HepG2 (cell line): ENCODE results near the gene DNM3. TPM values are rescaled to one million over a fixed set of nuclear protein-coding genes. Genes with fewer than 3 reads are reported as not detected.

ENCODE experiments used
- ATAC-seq: fragments of 200-7000 bp; cut with Tn5 transposase; 3 replicates; pipeline ENCODE4 v1.9.1; 2020; ENCODE audit warnings: mild to moderate bottlenecking, moderate library complexity
- BruUV-seq: library from RNA; stranded (reverse); fragments of 400-500 nt; replicated peaks from 2 replicates; lab custom pipeline; 2021; lab: Mats Ljungman, UMichigan
- CTCF ChIA-PET: fragments of 300-600 bp; formaldehyde crosslinking; extraction: SDS; loops from one replicate; lab custom pipeline; 2021; ENCODE audit warnings: low total read pairs, inconsistent platforms, low intra/inter-chr PET ratio; lab: Yijun Ruan, JAX
- POLR2A ChIA-PET: fragments of 350-600 bp; sonication (Branson Sonifier 250); formaldehyde crosslinking; loops from one replicate; lab custom pipeline; 2020; ENCODE audit warnings: antibody characterized with exemption, inconsistent platforms; lab: Yijun Ruan, JAX
- DNase-seq: peaks from one replicate; pipeline ENCODE4 v3.0.0-alpha.2; 2015; ENCODE audit warnings: low spot score
- FAIRE-seq: peaks from 3 replicates; lab custom pipeline; 2011; peaks lifted over from hg19 to GRCh38; lab: Jason Lieb, UNC
- H2AFZ ChIP-seq: one replicate; pipeline ENCODE4 v1.6.1; 2011; ENCODE audit warnings: low read length, inconsistent platforms
- H3K27ac ChIP-seq: fragments of 300-600 bp; 3 replicates; pipeline ENCODE4 v1.8.0; 2011; ENCODE audit warnings: mixed run types, mild to moderate bottlenecking, mixed read lengths, low read length, inconsistent platforms; ENCODE audit not compliant: insufficient read depth; ENCODE audit errors: extremely low read length
- H3K27me3 ChIP-seq, 2 experiments: fragments of 200-600 bp in 1 of 2; 2 replicates in 1 of 2; 3 replicates in 1 of 2; pipeline versions ENCODE4 v1.6.0 to v1.8.0; 2011; ENCODE audit warnings: low read length in 2 of 2, mild to moderate bottlenecking in 2 of 2, moderate library complexity in 2 of 2, inconsistent platforms in 1 of 2; ENCODE audit not compliant: insufficient read depth in 2 of 2, control insufficient read depth in 1 of 2
- H3K36me3 ChIP-seq, 2 experiments: fragments of 200-600 bp in 1 of 2; replicated peaks in 1 of 2; 2 replicates in 1 of 2; 3 replicates in 1 of 2; pipeline versions ENCODE4 v1.5.1 to v1.8.0; 2011; ENCODE audit warnings: low read length in 2 of 2, inconsistent platforms in 1 of 2; ENCODE audit not compliant: insufficient read depth in 2 of 2, control insufficient read depth in 1 of 2
- H3K4me1 ChIP-seq: 2 replicates; pipeline ENCODE4 v1.5.1; 2012; ENCODE audit warnings: low read length, inconsistent platforms; ENCODE audit not compliant: insufficient read depth
- H3K4me2 ChIP-seq: 2 replicates; pipeline ENCODE4 v1.6.0; 2011; ENCODE audit warnings: low read depth, low read length, inconsistent platforms
- H3K4me3 ChIP-seq, 3 experiments: fragments of 200-600 bp in 1 of 3; sonication (generic), shearing (Covaris generic) in 1 of 3; replicated peaks in 1 of 3; 2 replicates each; pipeline ENCODE4 v1.5.1; 2011 to 2016; ENCODE audit warnings: low read length in 3 of 3, inconsistent platforms in 2 of 3, low read depth in 2 of 3, mild to moderate bottlenecking in 2 of 3, control low read depth in 1 of 3, mixed read lengths in 1 of 3; ENCODE audit not compliant: insufficient read depth in 1 of 3
- H3K79me2 ChIP-seq: one replicate; pipeline ENCODE4 v1.6.1; 2011; ENCODE audit warnings: low read length, inconsistent platforms; ENCODE audit not compliant: insufficient read depth
- H3K9ac ChIP-seq: 2 replicates; pipeline ENCODE4 v1.6.0; 2011; ENCODE audit warnings: mild to moderate bottlenecking, low read depth, low read length, inconsistent platforms; ENCODE audit not compliant: insufficient read depth
- H3K9me3 ChIP-seq: 2 replicates; pipeline ENCODE4 v1.5.1; 2012; ENCODE audit warnings: mild to moderate bottlenecking, low read length
- H4K20me1 ChIP-seq: 2 replicates; pipeline ENCODE4 v1.6.0; 2011; ENCODE audit warnings: inconsistent platforms, mild to moderate bottlenecking, low read length, moderate library complexity; ENCODE audit not compliant: insufficient read depth
- ATF2 ChIP-seq: sonication (generic); formaldehyde crosslinking; IDR thresholded peaks from 2 replicates; pipeline ENCODE4 v1.4.0; 2020; ENCODE audit warnings: missing genetic modification reagents
- CENPT ChIP-seq: sonication (generic); formaldehyde crosslinking; IDR thresholded peaks from 2 replicates; pipeline ENCODE4 v1.8.0; 2022; ENCODE audit warnings: low read depth, mild to moderate bottlenecking, moderate library complexity, missing genetic modification reagents
- MAFF ChIP-seq: IDR thresholded peaks from 2 replicates; pipeline ENCODE4 v1.6.1; 2011; ENCODE audit warnings: low read depth, low read length, improper control_type of control experiment
- NFE2 ChIP-seq: sonication (generic); formaldehyde crosslinking; IDR thresholded peaks from 2 replicates; pipeline ENCODE4 v1.4.0; 2020; ENCODE audit warnings: missing genetic modification reagents
- RARA ChIP-seq: IDR thresholded peaks from 2 replicates; pipeline ENCODE4 v1.6.1; 2016; ENCODE audit warnings: missing genetic modification reagents, missing compliant biosample characterization
- SIX4 ChIP-seq: sonication (generic); formaldehyde crosslinking; IDR thresholded peaks from 2 replicates; pipeline ENCODE4 v1.4.0; 2020; ENCODE audit warnings: missing genetic modification reagents
- THYN1 ChIP-seq: sonication (generic); formaldehyde crosslinking; IDR thresholded peaks from 2 replicates; pipeline ENCODE4 v1.8.1; 2023; ENCODE audit warnings: low read depth, mild to moderate bottlenecking, moderate library complexity, missing genetic modification reagents, borderline replicate concordance
- ZBED4 ChIP-seq: sonication (generic); formaldehyde crosslinking; IDR thresholded peaks from 2 replicates; pipeline ENCODE4 v1.4.0; 2020; ENCODE audit warnings: missing genetic modification reagents, borderline replicate concordance
- ZEB1 ChIP-seq: IDR thresholded peaks from 2 replicates; pipeline ENCODE4 v1.6.1; 2012; ENCODE audit warnings: mild to moderate bottlenecking, low read depth, inconsistent platforms; ENCODE audit not compliant: insufficient replicate concordance
- ZNF143 ChIP-seq: sonication (generic); formaldehyde crosslinking; IDR thresholded peaks from 2 replicates; pipeline ENCODE4 v1.4.0; 2020; ENCODE audit warnings: missing genetic modification reagents
- ZNF296 ChIP-seq: sonication (generic); formaldehyde crosslinking; conservative IDR thresholded peaks from 2 replicates; pipeline ENCODE4 v1.5.0; 2020; ENCODE audit warnings: mild to moderate bottlenecking, missing genetic modification reagents
- ZNF34 ChIP-seq: sonication (generic); formaldehyde crosslinking; IDR thresholded peaks from 2 replicates; pipeline ENCODE4 v1.4.0; 2020; ENCODE audit warnings: mild to moderate bottlenecking, missing genetic modification reagents, borderline replicate concordance
- ZNF512B ChIP-seq: sonication (generic); formaldehyde crosslinking; IDR thresholded peaks from 2 replicates; pipeline ENCODE4 v1.5.1; 2020; ENCODE audit warnings: missing genetic modification reagents, mild to moderate bottlenecking, borderline replicate concordance
- ZNF616 ChIP-seq: sonication (generic); formaldehyde crosslinking; IDR thresholded peaks from 2 replicates; pipeline ENCODE4 v1.5.0; 2020; ENCODE audit warnings: low read depth, mild to moderate bottlenecking, missing genetic modification reagents
- ZNF703 ChIP-seq: sonication (generic); formaldehyde crosslinking; IDR thresholded peaks from 2 replicates; pipeline ENCODE4 v1.5.1; 2020; ENCODE audit warnings: missing genetic modification reagents, mild to moderate bottlenecking, moderate library complexity, borderline replicate concordance
- WGBS: methylation state at CpG from one replicate; pipeline ENCODE4 v1.1.6; 2017; ENCODE audit warnings: low lambda C conversion rate; 5-methylcytosine and 5-hydroxymethylcytosine counted together
- in situ Hi-C: cut with HindIII; loops from 2 replicates; pipeline ENCODE4 v1.10.0; 2017; ENCODE audit warnings: low pct_unique_long_range_greater_than_20kb; ENCODE audit not compliant: extremely low pct_ligation_motif_present
- intact Hi-C: fragments of 100-400 bp; cut with micrococcal nuclease; formaldehyde crosslinking; loops from one replicate; pipeline ENCODE4 v1.10.0; 2022; ENCODE audit not compliant: unreplicated experiment
- polyA plus RNA-seq, 8 experiments: library from polyadenylated mRNA; depleted of rRNA in 3 of 8; stranded (reverse) in 7 of 8; unstranded in 1 of 8; fragments of >200 nt; fragmentation: Illumina TruSeq in 4 of 8; extraction: Trizol in 4 of 8; gene quantifications; 2 replicates each; pipeline versions ENCODE4 v1.2.1 to v1.2.3, GENCODE V29; 2011 to 2016; ENCODE audit warnings: low read depth in 4 of 8, missing spikeins in 1 of 8, mixed read lengths in 1 of 8; ENCODE audit not compliant: insufficient read depth in 1 of 8
- total RNA-seq, 5 experiments: library from RNA; depleted of rRNA; stranded (reverse); fragments of >200 nt; fragmentation: Illumina TruSeq; extraction: Trizol; gene quantifications; 2 replicates each; pipeline ENCODE4 v1.2.3, GENCODE V29; 2016; ENCODE audit warnings: low read depth in 1 of 5

The DNM3 gene
- total and polyA plus RNA-seq, 2 of the 13 experiments (the other 11 are each of a cell fraction or from before 2014, with no cell fraction given) = 0.05 TPM; not detected in 1

- intact Hi-C loops = loop anchor here (1.0 kb wide), 1 partner anchor 309 kb away; no protein-coding TSS in a partner anchor
- ATAC-seq (no peak), FAIRE-seq (no peak), DNase-seq (no peak)
- in situ Hi-C loops = no loop called here
- no peak overlapping the region for H3K4me2 ChIP-seq
- H3K36me3 ChIP-seq = no peaks in the 10 kb centered on the region
- no peaks in the 10 kb centered on the region for H3K4me1 ChIP-seq
- H3K79me2 ChIP-seq = no peaks in the 10 kb centered on the region
- no peaks in the 10 kb centered on the region for H3K9me3 ChIP-seq
- CTCF ChIA-PET = interaction anchor here (2.3 kb wide), 1 partner anchor 309 kb away, joined by 7 read pairs; no protein-coding TSS in a partner anchor
- no peak overlapping the region for H2AFZ ChIP-seq
- no peaks in the 10 kb centered on the region for H3K27me3 ChIP-seq
- H3K4me3 ChIP-seq = no peak overlapping the region
- POLR2A ChIA-PET = no interaction called here
- no peaks in the 10 kb centered on the region for H4K20me1 ChIP-seq
- no peak overlapping the region for H3K9ac ChIP-seq
- no peak overlapping the region for H3K27ac ChIP-seq
- 0% methylated on average over 1 of the region's 1 CpG for WGBS
- no TSS peak for BruUV-seq
- TF ChIP-seq ZNF296 (CRISPR knock-in tag) = no peak
- no peak for TF ChIP-seq ZNF703 (CRISPR knock-in tag)
- TF ChIP-seq RARA (CRISPR knock-in tag) = no peak
- no peak for TF ChIP-seq ZNF616 (CRISPR knock-in tag)
- TF ChIP-seq ZNF34 (CRISPR knock-in tag) = no peak
- TF ChIP-seq ZBED4 (CRISPR knock-in tag) = no peak
- TF ChIP-seq ZEB1 = no peak
- no peak for TF ChIP-seq SIX4
- TF ChIP-seq ATF2 (CRISPR knock-in tag) = no peak
- TF ChIP-seq MAFF = no peak
- no peak for TF ChIP-seq ZNF512B (CRISPR knock-in tag)
- TF ChIP-seq ZNF143 = no peak
- TF ChIP-seq CENPT (CRISPR knock-in tag) = no peak
- no peak for TF ChIP-seq THYN1 (CRISPR knock-in tag)
- TF ChIP-seq NFE2 (CRISPR knock-in tag) = no peak
These were observed 249.2 kb downstream of the DNM3 start for GRCh38 chr1:172090511-172090817.
